Measurements from ENCODE around the gene CDIPT. TPM values are rescaled to one million over a fixed set of nuclear protein-coding genes. Genes with fewer than 3 reads are reported as not detected.
A peak's percentile ranks its signal among the peaks of the same experiment; 100 is the strongest.

CDIPT gene
- total and polyA plus RNA-seq, 2 of the 13 experiments (the other 11 are each of a cell fraction or from before 2014, with no cell fraction given): 54.9 to 97.5 TPM

- no peak for TF ChIP-seq ZHX1 (CRISPR knock-in tag; IDR thresholded peaks at IDR 0.05; ENCODE audit: low read depth)
- TF ChIP-seq ZNF557 (CRISPR knock-in tag; IDR thresholded peaks at IDR 0.05): peak; percentile 95; the same call in 1 of the 2 replicates
- no peak for TF ChIP-seq ZNF484 (CRISPR knock-in tag; IDR thresholded peaks at IDR 0.05; ENCODE audit: borderline replicate concordance, low read depth)
- TF ChIP-seq CBX2 (IDR thresholded peaks at IDR 0.05; ENCODE audit: low read depth, low read length): no peak
- no peak for TF ChIP-seq CBX2 (CRISPR knock-in tag; IDR thresholded peaks at IDR 0.05; ENCODE audit: low read depth)
- TF ChIP-seq ZNF138 (CRISPR knock-in tag; IDR thresholded peaks at IDR 0.05; ENCODE audit: low read depth): no peak
- no peak for TF ChIP-seq MZF1 (CRISPR knock-in tag; IDR thresholded peaks at IDR 0.05; ENCODE audit: borderline replicate concordance)
- TF ChIP-seq ZNF607 (CRISPR knock-in tag; IDR thresholded peaks at IDR 0.05; ENCODE audit: borderline replicate concordance): 0 out of 2 replicates have a peak, but pooled peaks have one; percentile 99
- peak; percentile 73; the same call in 1 of the 2 replicates for TF ChIP-seq MAZ (IDR thresholded peaks at IDR 0.05; ENCODE audit: borderline replicate concordance, low read depth, low read length)
- peak; percentile 72; the same call in 1 of the 2 replicates for TF ChIP-seq MAZ (CRISPR knock-in tag; IDR thresholded peaks at IDR 0.05; ENCODE audit: low read depth)
- TF ChIP-seq EHMT2 (IDR thresholded peaks at IDR 0.05; ENCODE audit: borderline replicate concordance, low read depth, low read length): peak; percentile 98
- no peak for TF ChIP-seq THYN1 (CRISPR knock-in tag; IDR thresholded peaks at IDR 0.05; ENCODE audit: borderline replicate concordance, low read depth)
- TF ChIP-seq THRA (CRISPR knock-in tag; IDR thresholded peaks at IDR 0.05; ENCODE audit: borderline replicate concordance): peak; percentile 86
- TF ChIP-seq PREB (CRISPR knock-in tag; IDR thresholded peaks at IDR 0.05): 0 out of 2 replicates have a peak, but pooled peaks have one; percentile 42
- 0 out of 2 replicates have a peak, but pooled peaks have one; percentile 92 for TF ChIP-seq XBP1 (CRISPR knock-in tag; IDR thresholded peaks at IDR 0.05)
- TF ChIP-seq MBNL3 (CRISPR knock-in tag; conservative IDR thresholded peaks at IDR 0.05): no peak
- no peak for TF ChIP-seq SKI (IDR thresholded peaks at IDR 0.05; ENCODE audit: partially characterized antibody)
- no peak for TF ChIP-seq RNF2 (conservative IDR thresholded peaks at IDR 0.05; ENCODE audit: low read depth)
- TF ChIP-seq AGO2 (optimal IDR thresholded peaks at IDR 0.05; ENCODE audit: low read depth, low read length): no peak
- TF ChIP-seq ISX (CRISPR knock-in tag; conservative IDR thresholded peaks at IDR 0.05): no peak; the same call in 1 of the 2 replicates
- no peak for TF ChIP-seq ZNF44 (CRISPR knock-in tag; IDR thresholded peaks at IDR 0.05)
- no peak; the same call in 1 of the 2 replicates for TF ChIP-seq ZSCAN21 (CRISPR knock-in tag; IDR thresholded peaks at IDR 0.05; ENCODE audit: borderline replicate concordance)
- peak; percentile 33 for TF ChIP-seq SRSF1 (optimal IDR thresholded peaks at IDR 0.05; ENCODE audit: low read depth, low read length)
- TF ChIP-seq HNRNPL (IDR thresholded peaks at IDR 0.05; ENCODE audit: low read depth, low read length): 0 out of 2 replicates have a peak, but pooled peaks have one; percentile 20
Observed at GRCh38 chr16:29899516-29900101, 36.6 kb upstream of the CDIPT start, which contains the start of gene SEZ6L2 (continued).
